Natural killer cell (primary cell): ENCODE data around the gene DDA1. TPM values are rescaled to one million over a fixed set of nuclear protein-coding genes. Genes with fewer than 3 reads are reported as not detected.

Experiments
- ATAC-seq, 3 donors: fragments of 150-1000 bp in 2 of 3; fragments of 200-7000 bp in 1 of 3; cut with Tn5 transposase; 1 replicate in 1 of 3; 2 replicates in 2 of 3; pipeline ENCODE4 v1.10.0; 2021; ENCODE audit warnings: mild to moderate bottlenecking in 2 of 3, moderate library complexity in 2 of 3
- DNase-seq, 2 donors: peaks; one replicate each; pipeline versions ENCODE4 v3.0.0 to v3.0.0-alpha.2; 2013 to 2021; ENCODE audit warnings: mixed read lengths in 1 of 2
- H3K27ac ChIP-seq: one replicate; pipeline ENCODE4 v1.5.1; 2013; ENCODE audit warnings: mild to moderate bottlenecking, low read length
- H3K27me3 ChIP-seq: one replicate; pipeline ENCODE4 v1.6.1; 2013; ENCODE audit warnings: low read length; ENCODE audit not compliant: control insufficient read depth, insufficient read depth
- H3K36me3 ChIP-seq: one replicate; pipeline ENCODE4 v1.6.1; 2013; ENCODE audit warnings: low read length; ENCODE audit not compliant: control insufficient read depth, insufficient read depth
- H3K4me1 ChIP-seq: one replicate; pipeline ENCODE4 v1.6.1; 2013; ENCODE audit warnings: low read length; ENCODE audit not compliant: control insufficient read depth, insufficient read depth
- H3K4me3 ChIP-seq: one replicate; pipeline ENCODE4 v1.5.1; 2013; ENCODE audit warnings: low read length
- H3K9me3 ChIP-seq: one replicate; pipeline ENCODE4 v1.6.1; 2013; ENCODE audit warnings: low read length; ENCODE audit not compliant: control insufficient read depth, insufficient read depth
- H3K27ac Mint-ChIP-seq, 2 donors: one replicate each; pipeline ENCODE4 v1.8.0; 2022; ENCODE audit warnings: mild to moderate bottlenecking in 2 of 2, mixed read lengths in 2 of 2, moderate library complexity in 1 of 2
- H3K27me3 Mint-ChIP-seq, 2 donors: one replicate each; pipeline ENCODE4 v1.8.0; 2022; ENCODE audit warnings: low read depth in 2 of 2, mixed read lengths in 2 of 2
- H3K36me3 Mint-ChIP-seq: one replicate; pipeline ENCODE4 v1.8.0; 2022; ENCODE audit warnings: mixed read lengths
- H3K4me1 Mint-ChIP-seq, 2 donors: one replicate each; pipeline ENCODE4 v1.8.0; 2022; ENCODE audit warnings: mixed read lengths in 2 of 2
- H3K4me3 Mint-ChIP-seq: one replicate; pipeline ENCODE4 v1.8.0; 2022; ENCODE audit warnings: mild to moderate bottlenecking, moderate library complexity, mixed read lengths
- H3K9me3 Mint-ChIP-seq, 2 donors: one replicate each; pipeline ENCODE4 v1.8.0; 2022; ENCODE audit warnings: mixed read lengths in 2 of 2
- CTCF ChIP-seq: fragments of 200-600 bp; IDR thresholded peaks from one replicate; pipeline ENCODE4 v1.8.0; 2022; ENCODE audit warnings: antibody characterized with exemption
- WGBS: methylation state at CpG from one replicate; pipeline ENCODE4 v1.1.7; 2013; ENCODE audit warnings: missing lambda C conversion rate; ENCODE audit not compliant: insufficient coverage; 5-methylcytosine and 5-hydroxymethylcytosine counted together
- intact Hi-C: fragments of 100-400 bp; cut with micrococcal nuclease; formaldehyde crosslinking; loops from one replicate; pipeline ENCODE4 v1.14.2; 2022
- total RNA-seq, 4 donors: library from RNA; stranded (reverse); fragments of 120-200 nt in 1 of 4; gene quantifications; one replicate each; pipeline versions ENCODE4 v1.2.3 to v1.2.4, GENCODE V29; 2013 to 2022

The DDA1 gene
- total RNA-seq, 3 donors from 2014 or later (not counting 1 experiment from before 2014, with no cell fraction given): 32.2 to 42.5 (median 37.7) TPM

GRCh38 chr19:17281391-17282304, 27.7 kb upstream of the DDA1 start, which contains the start of gene ANKLE1:
Gene ANKLE1 (plus strand): TSS chr19:17281901. CDS start chr19:17281921, 20 bp downstream.
- H3K27me3 ChIP-seq: peaks cover 12% of the 10 kb centered on the region
- DNase-seq (peak in 1 of 2 donors; percentile 39), ATAC-seq (peak; percentile 6 to 47 (median 8))
- Mint-ChIP-seq H3K36me3 (no peaks in the 10 kb centered on the region), H3K27me3 (peaks cover 0 to 21% of the 10 kb centered on the region in 2 donors), H3K4me3 (peak within 1 kb of the TSS; percentile 74), H3K27ac (no peak within 1 kb of the TSS), H3K4me1 (peaks cover 0 to 14% of the 10 kb centered on the region in 2 donors), H3K9me3 (no peaks in the 10 kb centered on the region)
- WGBS: 5% methylated on average over 75 of the region's 75 CpGs
- peaks cover 19% of the 10 kb centered on the region for H3K4me1 ChIP-seq
- intact Hi-C loops: loop anchor here (1.0 kb wide), 3 partner anchors 76 to 510 kb away; no protein-coding TSS in a partner anchor
- H3K27ac ChIP-seq: no peak within 1 kb of the TSS
- H3K4me3 ChIP-seq: peak within 1 kb of the TSS; percentile 31
- H3K9me3 ChIP-seq: no peaks in the 10 kb centered on the region
- no peak for TF ChIP-seq CTCF
- peaks cover 13% of the 10 kb centered on the region for H3K36me3 ChIP-seq

GRCh38 chr19:17282488-17283125, 26.8 kb upstream of the DDA1 start:
- peak overlapping the region; percentile 74 for H3K4me3 Mint-ChIP-seq
- H3K36me3 Mint-ChIP-seq: no peaks in the 10 kb centered on the region
- peaks cover 0 to 14% of the 10 kb centered on the region in 2 donors for H3K4me1 Mint-ChIP-seq
- no peaks in the 10 kb centered on the region for H3K9me3 Mint-ChIP-seq
- Histone ChIP-seq H3K4me1 (peaks cover 19% of the 10 kb centered on the region), H3K4me3 (peak overlapping the region; percentile 31), H3K9me3 (no peaks in the 10 kb centered on the region), H3K27ac (no peak overlapping the region), H3K27me3 (peaks cover 12% of the 10 kb centered on the region), H3K36me3 (peaks cover 6% of the 10 kb centered on the region)
- ATAC-seq: peak; percentile 92 to 98 (median 96)
- peaks cover 0 to 22% of the 10 kb centered on the region in 2 donors for H3K27me3 Mint-ChIP-seq
- TF ChIP-seq CTCF: peak; percentile 86
- no peak overlapping the region for H3K27ac Mint-ChIP-seq
- peak; percentile 76 to 87 for DNase-seq
- intact Hi-C loops: loop anchor here (1.0 kb wide), 3 partner anchors 77 to 511 kb away; no protein-coding TSS in a partner anchor
- 4% methylated on average over 45 of the region's 45 CpGs for WGBS

- WGBS: 92% methylated on average over 7 of the region's 7 CpGs
- Histone ChIP-seq H3K27ac (no peak overlapping the region), H3K9me3 (no peaks in the 10 kb centered on the region), H3K36me3 (peaks cover 5% of the 10 kb centered on the region), H3K4me3 (no peak overlapping the region), H3K4me1 (peaks cover 19% of the 10 kb centered on the region), H3K27me3 (peaks cover 12% of the 10 kb centered on the region)
- no peak overlapping the region for H3K27ac Mint-ChIP-seq
- ATAC-seq (no peak), DNase-seq (no peak)
- intact Hi-C loops: no loop called here
- no peaks in the 10 kb centered on the region for H3K36me3 Mint-ChIP-seq
- H3K9me3 Mint-ChIP-seq: no peaks in the 10 kb centered on the region
- TF ChIP-seq CTCF: no peak
- H3K27me3 Mint-ChIP-seq: peaks cover 0 to 22% of the 10 kb centered on the region in 2 donors
- no peak overlapping the region for H3K4me3 Mint-ChIP-seq
- H3K4me1 Mint-ChIP-seq: peaks cover 0 to 14% of the 10 kb centered on the region in 2 donors
Measured at GRCh38 chr19:17283504-17283996, 25.8 kb upstream of the DDA1 start.
